Fibroblast of lung (primary cell): ENCODE results near the gene RPRD1B.

Experiments
- EZH2 ChIP-seq: IDR thresholded peaks from 2 replicates; pipeline ENCODE4 v1.5.1; 2012; ENCODE audit warnings: low read length, control low read depth, mild to moderate bottlenecking; ENCODE audit errors: missing control alignments
- TF ChIP-seq, protein P1 (sequence below), 2 donors: IDR thresholded peaks in 1 of 2; conservative IDR thresholded peaks in 1 of 2; 1 replicate in 1 of 2; 2 replicates in 1 of 2; pipeline ENCODE4 v1.5.1; 2011 to 2012; ENCODE audit warnings: low read length in 2 of 2, control low read depth in 1 of 2, inconsistent platforms in 1 of 2, low read depth in 1 of 2, mild to moderate bottlenecking in 1 of 2

DNA sequence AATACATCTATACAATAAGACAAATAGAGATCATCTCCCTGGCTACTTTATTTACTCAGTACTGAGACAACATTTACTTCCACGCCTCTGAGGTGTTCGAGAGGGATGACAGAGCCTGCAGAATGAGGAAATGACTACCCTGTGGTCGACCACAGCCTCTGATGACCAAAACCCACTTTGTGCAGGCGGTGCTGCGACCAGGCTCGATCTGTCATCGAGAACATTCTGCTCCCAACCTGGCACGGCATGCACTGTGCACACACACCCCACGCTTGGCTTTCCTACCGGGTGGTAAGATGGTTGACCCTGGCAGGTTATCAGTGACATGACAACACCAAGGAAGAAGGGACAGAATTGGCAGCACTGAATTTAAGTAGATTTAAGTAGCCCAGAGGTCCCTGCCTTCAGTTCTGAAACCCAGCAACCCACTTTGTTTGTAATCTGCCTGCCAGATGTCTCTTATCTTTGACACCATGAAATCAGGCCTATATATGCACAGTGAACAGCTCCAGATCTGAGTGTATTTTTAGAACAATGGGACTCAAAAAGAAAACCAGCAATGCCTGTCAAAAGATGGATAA, 42.9 kb upstream of the RPRD1B start:
- TF ChIP-seq, protein P1, sequence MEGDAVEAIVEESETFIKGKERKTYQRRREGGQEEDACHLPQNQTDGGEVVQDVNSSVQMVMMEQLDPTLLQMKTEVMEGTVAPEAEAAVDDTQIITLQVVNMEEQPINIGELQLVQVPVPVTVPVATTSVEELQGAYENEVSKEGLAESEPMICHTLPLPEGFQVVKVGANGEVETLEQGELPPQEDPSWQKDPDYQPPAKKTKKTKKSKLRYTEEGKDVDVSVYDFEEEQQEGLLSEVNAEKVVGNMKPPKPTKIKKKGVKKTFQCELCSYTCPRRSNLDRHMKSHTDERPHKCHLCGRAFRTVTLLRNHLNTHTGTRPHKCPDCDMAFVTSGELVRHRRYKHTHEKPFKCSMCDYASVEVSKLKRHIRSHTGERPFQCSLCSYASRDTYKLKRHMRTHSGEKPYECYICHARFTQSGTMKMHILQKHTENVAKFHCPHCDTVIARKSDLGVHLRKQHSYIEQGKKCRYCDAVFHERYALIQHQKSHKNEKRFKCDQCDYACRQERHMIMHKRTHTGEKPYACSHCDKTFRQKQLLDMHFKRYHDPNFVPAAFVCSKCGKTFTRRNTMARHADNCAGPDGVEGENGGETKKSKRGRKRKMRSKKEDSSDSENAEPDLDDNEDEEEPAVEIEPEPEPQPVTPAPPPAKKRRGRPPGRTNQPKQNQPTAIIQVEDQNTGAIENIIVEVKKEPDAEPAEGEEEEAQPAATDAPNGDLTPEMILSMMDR (conservative IDR thresholded peaks at IDR 0.05 in 1 of 2, IDR thresholded peaks at IDR 0.05 in 1 of 2; ENCODE audit: low read depth in 1 of 2, low read length in 2 of 2): no peak
- TF ChIP-seq EZH2: no peak
